T-helper 2 cell treated with Interferon-gamma antibody and Interleukin-4, amounts not matched to agents 100 ng/mL and 5 ng/mL, for 36 hours (primary cell): ENCODE measurements around the gene TSGA10. TPM values are rescaled to one million over a fixed set of nuclear protein-coding genes. Genes with fewer than 3 reads are reported as not detected.
"Not testable (repeated sequence)": the region's sequence is repeated elsewhere in the genome, so short reads cannot be mapped to it uniquely, and the experiment has no call there.

Experiments used
- intact Hi-C: fragments of 100-400 bp; cut with micrococcal nuclease; formaldehyde crosslinking; loops from one replicate; pipeline ENCODE4 v1.15.1; 2023
- total RNA-seq: library from RNA; stranded (reverse); gene quantifications from 2 replicates; pipeline ENCODE4 v1.2.3, GENCODE V29; 2022

The TSGA10 gene
- total RNA-seq, 1 donor from 2014 or later, result 2.5 TPM

- intact Hi-C loops, result no loop called here
Measured at GRCh38 chr2:99084256-99084655, 70.5 kb downstream of the TSGA10 start.

GRCh38 chr2:99081891-99082290, 72.9 kb downstream of the TSGA10 start:
- intact Hi-C loops, result no loop called here

- intact Hi-C loops, result no loop called here
Measured at GRCh38 chr2:99079226-99079625, 75.5 kb downstream of the TSGA10 start.

GRCh38 chr2:99072551-99072950, 82.2 kb downstream of the TSGA10 start:
- intact Hi-C loops, result no loop called here

GRCh38 chr2:99067871-99068625, 86.7 kb downstream of the TSGA10 start:
- intact Hi-C loops, result loop anchor here (2.0 to 5.0 kb wide), 2 partner anchors 231 to 419 kb away; no protein-coding TSS in a partner anchor

GRCh38 chr2:99066075-99066958, 88.4 kb downstream of the TSGA10 start:
- intact Hi-C loops, result loop anchor here (1.0 to 5.0 kb wide), 4 partner anchors 113 to 424 kb away; partner anchors contain the start of gene REV1

GRCh38 chr2:99049187-99049586, 105.6 kb downstream of the TSGA10 start:
- intact Hi-C loops, result not testable (repeated sequence)

- intact Hi-C loops, result not testable (repeated sequence)
Measured at GRCh38 chr2:99040736-99041300, 113.9 kb downstream of the TSGA10 start.

GRCh38 chr2:99035920-99036319, 118.8 kb downstream of the TSGA10 start:
- intact Hi-C loops, result no loop called here

GRCh38 chr2:99032786-99033185, 122.0 kb downstream of the TSGA10 start:
- intact Hi-C loops, result no loop called here

- intact Hi-C loops, result no loop called here
Measured at GRCh38 chr2:99032001-99032400, 122.7 kb downstream of the TSGA10 start.

GRCh38 chr2:99031481-99031880, 123.3 kb downstream of the TSGA10 start:
- intact Hi-C loops, result no loop called here

GRCh38 chr2:99028558-99028957, 126.2 kb downstream of the TSGA10 start:
- intact Hi-C loops, result no loop called here

- intact Hi-C loops, result no loop called here
Measured at GRCh38 chr2:99027856-99028255, 126.9 kb downstream of the TSGA10 start.

- intact Hi-C loops, result no loop called here
Measured at GRCh38 chr2:99000708-99001107, 154.0 kb downstream of the TSGA10 start.

GRCh38 chr2:98988695-98989094, 166.0 kb downstream of the TSGA10 start:
- intact Hi-C loops, result not testable (repeated sequence)

GRCh38 chr2:98985905-98986666, 168.7 kb downstream of the TSGA10 start:
- intact Hi-C loops, result no loop called here

- intact Hi-C loops, result no loop called here
Measured at GRCh38 chr2:98975611-98976010, 179.1 kb downstream of the TSGA10 start.

- intact Hi-C loops, result no loop called here
Measured at GRCh38 chr2:98972582-98973167, 182.1 kb downstream of the TSGA10 start.

- intact Hi-C loops, result no loop called here
Measured at GRCh38 chr2:98959810-98960507, 194.8 kb downstream of the TSGA10 start.
